MM.1S (cell line): Measurements from ENCODE around the gene FLAD1.

ENCODE experiments used
- DNase-seq: peaks from one replicate; pipeline ENCODE4 v3.0.0-alpha.2; 2015
- H2AFZ ChIP-seq: fragments of 300-600 bp; sonication (generic); 2 replicates; pipeline ENCODE4 v1.6.0; 2016; ENCODE audit warnings: antibody characterized with exemption, low read length
- H3F3A ChIP-seq: fragments of 300-600 bp; sonication (generic); 2 replicates; pipeline ENCODE4 v1.6.1; 2016; ENCODE audit warnings: mild to moderate bottlenecking, antibody characterized with exemption, low read length, moderate library complexity, mixed read lengths; ENCODE audit not compliant: insufficient read depth
- H3K27ac ChIP-seq: fragments of 300-600 bp; sonication (generic); 2 replicates; pipeline ENCODE4 v1.5.1; 2016; ENCODE audit warnings: mild to moderate bottlenecking, low read length
- H3K27me3 ChIP-seq: fragments of 300-600 bp; sonication (generic); replicated peaks from 2 replicates; pipeline ENCODE4 v1.6.0; 2016; ENCODE audit warnings: low read length; ENCODE audit not compliant: insufficient read depth
- H3K36me3 ChIP-seq: fragments of 300-600 bp; sonication (generic); replicated peaks from 2 replicates; pipeline ENCODE4 v1.6.1; 2016; ENCODE audit warnings: mild to moderate bottlenecking, low read length, mixed read lengths; ENCODE audit not compliant: insufficient read depth
- H3K4me1 ChIP-seq: fragments of 300-600 bp; sonication (generic); 2 replicates; pipeline ENCODE4 v1.6.1; 2016; ENCODE audit warnings: low read length, mixed read lengths
- H3K4me2 ChIP-seq: fragments of 300-600 bp; sonication (generic); 2 replicates; pipeline ENCODE4 v1.6.0; 2016; ENCODE audit warnings: low read depth, low read length
- H3K4me3 ChIP-seq: fragments of 300-600 bp; sonication (generic); 2 replicates; pipeline ENCODE4 v1.5.1; 2016; ENCODE audit warnings: low read length, mixed read lengths
- H3K79me2 ChIP-seq: fragments of 300-600 bp; sonication (generic); 2 replicates; pipeline ENCODE4 v1.6.1; 2016; ENCODE audit warnings: mixed run types, low read length, mixed read lengths
- H3K9ac ChIP-seq: fragments of 300-600 bp; sonication (generic); 2 replicates; pipeline ENCODE4 v1.6.1; 2016; ENCODE audit warnings: low read length, mixed read lengths
- H3K9me2 ChIP-seq: fragments of 300-600 bp; sonication (generic); replicated peaks from 2 replicates; pipeline ENCODE4 v1.6.1; 2016; ENCODE audit warnings: mild to moderate bottlenecking, low read length, mixed read lengths; ENCODE audit not compliant: insufficient read depth
- H3K9me3 ChIP-seq: fragments of 300-600 bp; sonication (generic); replicated peaks from 2 replicates; pipeline ENCODE4 v1.6.1; 2016; ENCODE audit warnings: mild to moderate bottlenecking, low read length, mixed read lengths; ENCODE audit not compliant: insufficient read depth
- H4K20me1 ChIP-seq: fragments of 300-600 bp; sonication (generic); 2 replicates; pipeline ENCODE4 v1.6.1; 2016; ENCODE audit warnings: mild to moderate bottlenecking, low read length, moderate library complexity, mixed read lengths; ENCODE audit not compliant: insufficient read depth
- EZH2 ChIP-seq: fragments of 300-600 bp; sonication (generic); optimal IDR thresholded peaks from 2 replicates; pipeline ENCODE3; 2017; ENCODE audit warnings: low read depth, mild to moderate bottlenecking, antibody characterized with exemption, low read length, mixed read lengths
- EZH2phosphoT487 ChIP-seq: fragments of 300-600 bp; sonication (generic); IDR thresholded peaks from 2 replicates; pipeline ENCODE4 v1.6.1; 2018; ENCODE audit warnings: antibody characterized with exemption, low read length
- TF ChIP-seq, protein P1 (sequence below): fragments of 300-600 bp; sonication (generic); IDR thresholded peaks from 2 replicates; pipeline ENCODE4 v1.5.1; 2016; ENCODE audit warnings: antibody characterized with exemption, low read length, mixed read lengths

FLAD1 gene

DNA sequence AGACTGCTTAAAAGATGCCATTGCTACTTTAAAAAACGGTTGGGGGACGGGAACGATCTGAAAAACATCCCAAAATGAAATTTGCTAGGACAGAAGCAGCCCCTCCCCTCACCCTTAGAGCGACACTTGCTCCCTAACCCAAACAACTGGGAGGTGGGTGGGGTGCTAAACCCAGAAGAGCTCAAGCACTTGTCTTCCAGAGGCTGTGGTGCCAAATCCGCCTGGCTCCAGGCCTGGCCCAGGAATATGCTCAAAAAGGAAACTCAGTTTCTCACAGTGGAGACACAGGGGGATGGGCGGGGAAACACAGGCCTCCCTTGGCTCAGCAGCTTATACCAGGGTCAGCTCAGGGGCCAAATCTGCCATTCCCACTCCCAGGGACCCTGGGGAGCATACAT, 26.6 kb upstream of the FLAD1 start:
- Histone ChIP-seq H3K9me2 (no peaks in the 10 kb centered on the region), H3K27ac (peak overlapping the region; percentile 95), H3K4me3 (peak overlapping the region; percentile 71), H3K79me2 (peaks cover 74% of the 10 kb centered on the region), H3K4me2 (peak overlapping the region; percentile 75), H3K4me1 (peaks cover 28% of the 10 kb centered on the region), H3F3A (peaks cover 83% of the 10 kb centered on the region), H3K9ac (peak overlapping the region; percentile 92), H4K20me1 (no peaks in the 10 kb centered on the region), H3K9me3 (no peaks in the 10 kb centered on the region), H2AFZ (no peak overlapping the region), H3K27me3 (no peaks in the 10 kb centered on the region), H3K36me3 (0 out of 2 replicates have a peak, but pooled peaks cover 3% of the 10 kb centered on the region)
- TF ChIP-seq EZH2phosphoT487: no peak
- TF ChIP-seq, protein P1, sequence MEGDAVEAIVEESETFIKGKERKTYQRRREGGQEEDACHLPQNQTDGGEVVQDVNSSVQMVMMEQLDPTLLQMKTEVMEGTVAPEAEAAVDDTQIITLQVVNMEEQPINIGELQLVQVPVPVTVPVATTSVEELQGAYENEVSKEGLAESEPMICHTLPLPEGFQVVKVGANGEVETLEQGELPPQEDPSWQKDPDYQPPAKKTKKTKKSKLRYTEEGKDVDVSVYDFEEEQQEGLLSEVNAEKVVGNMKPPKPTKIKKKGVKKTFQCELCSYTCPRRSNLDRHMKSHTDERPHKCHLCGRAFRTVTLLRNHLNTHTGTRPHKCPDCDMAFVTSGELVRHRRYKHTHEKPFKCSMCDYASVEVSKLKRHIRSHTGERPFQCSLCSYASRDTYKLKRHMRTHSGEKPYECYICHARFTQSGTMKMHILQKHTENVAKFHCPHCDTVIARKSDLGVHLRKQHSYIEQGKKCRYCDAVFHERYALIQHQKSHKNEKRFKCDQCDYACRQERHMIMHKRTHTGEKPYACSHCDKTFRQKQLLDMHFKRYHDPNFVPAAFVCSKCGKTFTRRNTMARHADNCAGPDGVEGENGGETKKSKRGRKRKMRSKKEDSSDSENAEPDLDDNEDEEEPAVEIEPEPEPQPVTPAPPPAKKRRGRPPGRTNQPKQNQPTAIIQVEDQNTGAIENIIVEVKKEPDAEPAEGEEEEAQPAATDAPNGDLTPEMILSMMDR: no peak
- no peak for TF ChIP-seq EZH2
- DNase-seq: no peak

DNA sequence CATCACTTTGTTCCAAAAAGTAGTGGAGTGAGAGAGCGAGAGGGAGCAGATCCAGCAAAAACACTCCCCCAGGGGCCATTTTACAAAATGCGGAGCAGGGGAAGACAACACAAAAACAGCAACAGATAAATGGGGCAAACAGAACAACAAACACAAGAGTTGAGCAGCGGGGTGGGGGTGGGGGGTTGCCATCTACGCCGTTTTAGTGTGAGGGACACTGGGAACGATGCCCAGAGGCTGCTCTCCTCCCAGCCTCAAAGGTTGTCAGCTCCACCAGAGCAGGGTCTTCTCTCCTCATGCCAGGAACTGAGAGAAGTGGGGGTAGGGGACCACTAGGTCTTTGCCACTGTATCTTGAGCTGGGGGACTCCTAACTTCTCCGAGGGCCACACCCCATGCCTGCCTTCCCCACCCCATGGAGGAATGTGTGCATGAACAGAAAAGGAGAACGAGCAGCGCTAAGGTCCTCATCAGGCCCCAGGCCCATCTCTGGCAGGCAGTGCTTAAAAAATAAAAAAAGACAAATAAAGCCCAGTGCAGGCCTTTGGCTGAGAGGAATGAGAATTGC, 26.0 kb upstream of the FLAD1 start:
- 0 out of 2 replicates have a peak overlapping the region, but pooled peaks have one; percentile 75 for H3K4me2 ChIP-seq
- TF ChIP-seq EZH2 (no peak), EZH2phosphoT487 (no peak)
- TF ChIP-seq, protein P1: no peak
- peak overlapping the region; percentile 95; the same call in 1 of the 2 replicates for H3K27ac ChIP-seq
- peaks cover 81% of the 10 kb centered on the region for H3F3A ChIP-seq
- H3K4me3 ChIP-seq: no peak overlapping the region
- no peaks in the 10 kb centered on the region for H4K20me1 ChIP-seq
- no peaks in the 10 kb centered on the region for H3K9me3 ChIP-seq
- H3K27me3 ChIP-seq: no peaks in the 10 kb centered on the region
- no peak overlapping the region; the same call in 1 of the 2 replicates for H3K9ac ChIP-seq
- H3K4me1 ChIP-seq: peaks cover 28% of the 10 kb centered on the region
- no peak overlapping the region for H2AFZ ChIP-seq
- DNase-seq: no peak
- 0 out of 2 replicates have a peak, but pooled peaks cover 3% of the 10 kb centered on the region for H3K36me3 ChIP-seq
- H3K79me2 ChIP-seq: peaks cover 68% of the 10 kb centered on the region
- H3K9me2 ChIP-seq: no peaks in the 10 kb centered on the region

DNA sequence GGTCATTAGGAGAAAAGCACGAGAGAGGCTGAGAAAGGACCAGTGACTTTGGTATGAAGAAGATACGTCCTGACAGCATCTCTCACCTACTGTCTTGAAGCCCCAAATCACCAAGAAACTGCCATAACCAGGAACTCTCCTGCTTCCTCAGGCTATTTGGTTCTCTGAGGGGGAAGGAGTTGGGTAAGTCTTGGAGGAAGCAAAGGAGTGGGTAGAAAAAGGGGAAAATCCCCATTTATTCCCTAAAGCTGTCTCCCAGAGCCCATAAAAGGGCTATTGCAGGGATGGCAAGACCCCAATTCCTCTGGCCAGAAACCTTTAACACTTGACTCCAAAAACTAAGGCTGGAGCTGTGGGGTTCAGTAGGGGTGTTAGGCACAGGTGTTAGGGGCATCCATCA, 25.1 kb upstream of the FLAD1 start:
- peaks cover 3% of the 10 kb centered on the region; the same call in 1 of the 2 replicates for H3K36me3 ChIP-seq
- peaks cover 66% of the 10 kb centered on the region for H3K79me2 ChIP-seq
- H3K9me2 ChIP-seq: no peaks in the 10 kb centered on the region
- no peaks in the 10 kb centered on the region for H3K27me3 ChIP-seq
- peaks cover 34% of the 10 kb centered on the region for H3K4me1 ChIP-seq
- H3K27ac ChIP-seq: peak overlapping the region; percentile 3; the same call in 1 of the 2 replicates
- peaks cover 79% of the 10 kb centered on the region for H3F3A ChIP-seq
- H4K20me1 ChIP-seq: no peaks in the 10 kb centered on the region
- H3K9me3 ChIP-seq: no peaks in the 10 kb centered on the region
- TF ChIP-seq EZH2 (no peak), EZH2phosphoT487 (no peak)
- TF ChIP-seq, protein P1: no peak
- no peak overlapping the region for H3K9ac ChIP-seq
- no peak overlapping the region for H2AFZ ChIP-seq
- H3K4me2 ChIP-seq: no peak overlapping the region
- no peak for DNase-seq
- no peak overlapping the region for H3K4me3 ChIP-seq
